ENCODE data around the gene ACP2. TPM values are rescaled to one million over a fixed set of nuclear protein-coding genes. Genes with fewer than 3 reads are reported as not detected.

The ACP2 gene
- polyA plus RNA-seq, 1 experiment, result 31.1 TPM

DNA sequence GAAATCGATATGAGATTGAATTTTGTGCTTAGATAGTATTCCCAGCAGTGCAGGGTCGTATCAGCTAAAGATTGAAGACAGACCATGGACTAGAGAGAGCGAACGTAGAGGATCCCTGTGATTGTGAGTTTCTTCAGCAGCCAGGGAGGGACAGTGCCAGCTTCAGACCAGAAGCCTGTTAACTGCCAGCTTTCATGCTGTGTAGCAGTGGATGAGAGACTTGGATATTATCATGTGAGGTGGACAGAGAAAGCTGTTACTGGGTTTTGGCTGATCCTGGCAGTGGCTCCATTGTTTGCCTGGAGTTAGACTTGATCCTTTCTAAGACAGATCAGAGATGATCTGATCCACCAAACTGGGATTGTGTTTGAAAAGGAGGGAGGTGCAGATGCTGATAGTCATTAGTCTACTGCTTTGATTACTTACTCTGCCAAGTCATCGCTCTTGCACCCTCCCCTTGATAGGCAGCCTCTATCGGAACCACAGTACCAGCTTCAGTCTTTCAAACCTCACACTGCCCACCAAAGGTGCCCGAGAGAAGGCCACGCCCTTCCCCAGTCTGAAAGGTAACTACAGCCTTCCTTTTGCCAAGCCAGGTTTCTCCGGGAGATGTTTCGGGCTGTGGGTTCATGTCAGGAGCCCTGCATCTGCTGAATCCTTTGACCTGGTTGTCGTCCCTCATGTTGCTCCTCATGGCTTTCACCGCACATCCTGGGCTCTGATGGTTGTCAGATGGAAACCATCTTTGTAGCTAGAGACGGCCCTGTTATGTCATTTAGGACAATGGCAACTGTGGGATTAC, 37.6 kb upstream of the ACP2 start:
- Histone ChIP-seq H3K36me3 (ENCODE audit: control insufficient read depth, insufficient read depth, low read length) (peaks cover 56% of the 10 kb centered on the region), H3K27me3 (ENCODE audit: control insufficient read depth, insufficient read depth, low read length) (no peaks in the 10 kb centered on the region), H3K4me3 (ENCODE audit: low read depth, low read length) (no peak overlapping the region)
- ChIA-PET CTCF (interaction anchor here (1.2 kb wide), 1 partner anchor 11 kb away, joined by 3 read pairs; no protein-coding TSS in a partner anchor), POLR2A (no interaction called here)
- TF ChIP-seq, protein P1, sequence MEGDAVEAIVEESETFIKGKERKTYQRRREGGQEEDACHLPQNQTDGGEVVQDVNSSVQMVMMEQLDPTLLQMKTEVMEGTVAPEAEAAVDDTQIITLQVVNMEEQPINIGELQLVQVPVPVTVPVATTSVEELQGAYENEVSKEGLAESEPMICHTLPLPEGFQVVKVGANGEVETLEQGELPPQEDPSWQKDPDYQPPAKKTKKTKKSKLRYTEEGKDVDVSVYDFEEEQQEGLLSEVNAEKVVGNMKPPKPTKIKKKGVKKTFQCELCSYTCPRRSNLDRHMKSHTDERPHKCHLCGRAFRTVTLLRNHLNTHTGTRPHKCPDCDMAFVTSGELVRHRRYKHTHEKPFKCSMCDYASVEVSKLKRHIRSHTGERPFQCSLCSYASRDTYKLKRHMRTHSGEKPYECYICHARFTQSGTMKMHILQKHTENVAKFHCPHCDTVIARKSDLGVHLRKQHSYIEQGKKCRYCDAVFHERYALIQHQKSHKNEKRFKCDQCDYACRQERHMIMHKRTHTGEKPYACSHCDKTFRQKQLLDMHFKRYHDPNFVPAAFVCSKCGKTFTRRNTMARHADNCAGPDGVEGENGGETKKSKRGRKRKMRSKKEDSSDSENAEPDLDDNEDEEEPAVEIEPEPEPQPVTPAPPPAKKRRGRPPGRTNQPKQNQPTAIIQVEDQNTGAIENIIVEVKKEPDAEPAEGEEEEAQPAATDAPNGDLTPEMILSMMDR (IDR thresholded peaks at IDR 0.05; ENCODE audit: insufficient read depth, low read depth, low read length), result no peak
- no peak for DNase-seq (ENCODE audit: low read depth)

DNA sequence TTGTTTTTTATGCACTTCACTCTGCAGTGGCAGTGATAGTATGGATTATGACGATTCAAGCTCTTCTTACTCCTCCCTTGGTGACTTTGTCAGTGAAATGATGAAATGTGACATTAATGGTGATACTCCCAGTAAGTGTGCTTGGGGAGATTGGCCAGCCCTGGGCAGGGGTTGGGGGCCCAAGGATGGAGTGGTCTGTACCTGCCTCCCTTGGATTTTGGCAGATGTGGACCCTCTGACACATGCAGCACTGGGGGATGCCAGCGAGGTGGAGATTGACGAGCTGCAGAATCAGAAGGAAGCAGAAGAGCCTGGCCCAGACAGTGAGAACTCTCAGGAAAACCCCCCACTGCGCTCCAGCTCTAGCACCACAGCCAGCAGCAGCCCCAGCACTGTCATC, 35.5 kb upstream of the ACP2 start:
- CTCF ChIA-PET, result interaction anchor here (1.6 kb wide), 1 partner anchor 25 kb away, joined by 4 read pairs; no protein-coding TSS in a partner anchor
- H3K36me3 ChIP-seq (ENCODE audit: control insufficient read depth, insufficient read depth, low read length), result peaks cover 48% of the 10 kb centered on the region

DNA sequence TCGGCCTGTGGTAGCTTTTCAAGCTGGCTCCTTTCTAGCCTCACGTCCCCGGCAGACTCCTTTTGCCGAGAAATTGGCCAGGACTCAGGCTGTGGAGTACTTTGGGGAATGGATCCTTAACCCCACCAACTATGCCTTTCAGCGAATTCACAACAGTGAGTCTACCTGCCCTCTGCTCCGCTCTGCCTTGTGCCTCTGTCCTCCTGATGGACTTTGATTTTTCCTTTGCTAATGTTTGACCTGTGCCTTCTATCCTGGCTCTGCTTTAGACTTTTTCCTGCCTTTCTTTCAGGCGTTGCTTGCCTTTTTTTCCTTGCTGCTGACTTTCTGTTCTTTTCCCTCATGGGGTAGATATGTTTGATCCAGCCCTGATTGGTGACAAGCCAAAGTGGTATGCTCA, 33.8 kb upstream of the ACP2 start:
- ChIA-PET POLR2A (no interaction called here), CTCF (interaction anchor here (1.2 kb wide), 1 partner anchor 25 kb away, joined by 3 read pairs; the partner anchor contains the start of gene NR1H3)
- Histone ChIP-seq H3K36me3 (ENCODE audit: control insufficient read depth, insufficient read depth, low read length) (peaks cover 42% of the 10 kb centered on the region), H3K27me3 (ENCODE audit: control insufficient read depth, insufficient read depth, low read length) (no peaks in the 10 kb centered on the region), H3K4me3 (ENCODE audit: low read depth, low read length) (no peak overlapping the region)
- no peak for DNase-seq (ENCODE audit: low read depth)
- TF ChIP-seq, protein P1 (IDR thresholded peaks at IDR 0.05; ENCODE audit: insufficient read depth, low read depth, low read length), result no peak

More for the DNA sequence above, 35.5 kb upstream of the ACP2 start:
- no peaks in the 10 kb centered on the region for H3K27me3 ChIP-seq (ENCODE audit: control insufficient read depth, insufficient read depth, low read length)
- TF ChIP-seq, protein P1 (IDR thresholded peaks at IDR 0.05; ENCODE audit: insufficient read depth, low read depth, low read length), result no peak
- POLR2A ChIA-PET, result no interaction called here
- H3K4me3 ChIP-seq (ENCODE audit: low read depth, low read length), result no peak overlapping the region
- DNase-seq (ENCODE audit: low read depth), result no peak

DNA sequence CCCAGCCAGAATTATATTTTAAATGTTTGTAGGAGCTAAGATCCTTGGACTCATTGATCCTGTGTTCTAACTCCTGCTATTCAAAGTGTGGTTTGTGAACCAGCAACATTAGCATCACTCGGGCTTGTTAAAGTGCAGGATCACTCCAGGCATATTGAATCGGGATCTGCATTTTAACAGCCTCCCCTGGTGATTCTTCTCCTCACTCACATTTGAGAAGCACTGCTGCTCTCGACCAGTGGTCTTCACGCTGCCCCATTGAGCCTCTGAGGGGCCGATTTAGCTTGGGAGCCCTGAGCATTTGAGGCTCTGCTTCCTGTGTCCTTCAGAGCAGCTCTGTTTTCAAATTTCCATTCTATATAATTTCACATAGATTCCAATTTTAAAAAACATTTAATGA, 32.2 kb upstream of the ACP2 start:
- POLR2A ChIA-PET, result no interaction called here
- H3K36me3 ChIP-seq (ENCODE audit: control insufficient read depth, insufficient read depth, low read length), result peaks cover 40% of the 10 kb centered on the region

DNA sequence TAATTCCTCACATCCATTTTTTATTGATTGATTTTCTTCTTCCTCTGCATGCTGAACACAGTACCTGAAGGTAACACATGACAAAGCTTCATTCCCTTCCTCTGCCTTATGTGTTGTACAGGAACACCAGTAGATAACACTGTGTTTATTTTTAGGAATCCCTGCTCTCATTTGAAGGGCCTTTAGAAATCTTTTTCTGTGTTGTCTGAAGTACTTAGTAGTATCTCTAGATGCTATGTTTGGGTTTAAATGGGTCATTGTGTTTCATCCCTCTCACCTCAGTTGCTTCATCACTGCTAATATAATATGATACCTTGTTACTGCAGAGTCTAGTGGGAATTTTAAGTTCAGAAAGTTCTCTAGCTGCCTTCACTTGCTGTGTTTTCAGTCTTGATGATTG, 31.5 kb upstream of the ACP2 start:
- Histone ChIP-seq H3K27me3 (ENCODE audit: control insufficient read depth, insufficient read depth, low read length) (no peaks in the 10 kb centered on the region), H3K36me3 (ENCODE audit: control insufficient read depth, insufficient read depth, low read length) (peaks cover 39% of the 10 kb centered on the region), H3K4me3 (ENCODE audit: low read depth, low read length) (no peak overlapping the region)
- ChIA-PET CTCF (interaction anchor here (1.3 kb wide), 1 partner anchor 18 kb away, joined by 3 read pairs; no protein-coding TSS in a partner anchor), POLR2A (no interaction called here)
- DNase-seq (ENCODE audit: low read depth), result no peak
- TF ChIP-seq, protein P1 (IDR thresholded peaks at IDR 0.05; ENCODE audit: insufficient read depth, low read depth, low read length), result no peak

More for the DNA sequence above, 32.2 kb upstream of the ACP2 start:
- H3K27me3 ChIP-seq (ENCODE audit: control insufficient read depth, insufficient read depth, low read length), result no peaks in the 10 kb centered on the region
- DNase-seq (ENCODE audit: low read depth), result no peak
- H3K4me3 ChIP-seq (ENCODE audit: low read depth, low read length), result no peak overlapping the region
- CTCF ChIA-PET, result interaction anchor here (1.3 kb wide), 1 partner anchor 18 kb away, joined by 3 read pairs; no protein-coding TSS in a partner anchor
- TF ChIP-seq, protein P1 (IDR thresholded peaks at IDR 0.05; ENCODE audit: insufficient read depth, low read depth, low read length), result no peak

Measured in BJ (cell line).